GM19238 (cell line): ENCODE data around the gene VARS2.
"Not testable (repeated sequence)": the region's sequence is repeated elsewhere in the genome, so short reads cannot be mapped to it uniquely, and the experiment has no call there.

ENCODE experiments used
- DNase-seq: peaks from one replicate; pipeline ENCODE4 v3.0.0; 2011; ENCODE audit warnings: low spot score; ENCODE audit not compliant: insufficient read length

VARS2 gene

DNA sequence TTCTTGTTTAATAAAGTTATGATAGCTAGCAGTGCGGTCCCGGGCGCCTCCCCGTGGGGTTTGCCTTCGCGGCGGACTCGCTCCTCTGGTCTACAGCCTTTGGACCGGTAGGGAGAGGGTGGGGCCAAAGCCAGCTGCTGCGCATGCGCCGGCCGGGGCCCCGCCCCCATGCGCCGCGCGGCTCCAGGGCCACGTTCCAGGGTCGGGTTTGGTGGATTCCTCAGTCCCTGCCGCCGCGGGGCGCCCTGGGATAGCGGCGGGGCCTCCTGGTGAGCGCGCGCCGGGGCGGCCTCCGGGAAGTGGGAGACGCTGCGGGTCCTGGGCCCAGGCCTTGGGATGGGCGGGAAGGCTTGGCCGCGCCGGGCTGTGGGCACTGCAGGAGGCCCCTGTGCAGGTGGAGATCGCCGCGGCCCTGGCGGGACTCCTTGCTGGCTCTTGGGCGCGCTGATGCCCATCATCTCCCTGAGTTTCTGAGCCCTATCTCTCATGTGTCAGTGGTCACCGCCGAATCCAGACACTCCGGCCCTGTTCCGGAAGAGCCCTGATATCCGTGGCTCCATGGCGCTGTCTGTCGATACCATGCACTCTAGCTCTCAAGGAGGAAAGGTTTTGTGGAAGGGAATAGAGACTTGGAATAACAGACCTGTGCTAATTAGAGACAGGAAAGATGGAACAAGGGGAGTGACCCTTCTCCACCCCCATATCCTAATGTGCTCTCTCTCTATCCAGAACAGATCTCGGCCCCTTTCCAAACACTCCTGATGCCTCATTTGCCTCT is at the start of gene VARS2:
Gene VARS2, plus strand, starts transcription at position 163 of the 778 bp plus-strand sequence. Its CDS starts 599 bp downstream, at position 762.
- peak; percentile 98 for DNase-seq

DNA sequence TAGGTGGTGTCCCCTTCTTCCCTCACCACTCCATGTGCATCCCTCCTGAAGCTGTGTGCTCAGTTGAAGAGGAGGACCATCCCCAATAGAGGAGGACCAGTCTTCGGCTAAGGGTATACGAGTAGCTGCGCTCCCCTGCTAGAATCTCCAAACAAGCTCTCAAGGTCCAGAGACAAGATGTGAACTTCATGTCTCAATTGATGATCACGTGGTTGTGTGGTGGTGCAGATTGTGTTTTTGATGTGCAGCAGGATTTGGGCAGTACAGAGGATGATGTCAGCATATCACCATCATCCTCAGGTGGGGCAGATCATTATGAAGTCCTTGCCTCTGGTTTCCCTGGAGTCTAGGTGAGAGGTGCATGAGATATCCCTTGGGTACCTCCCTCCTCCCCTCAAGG is 49.7 kb upstream of the VARS2 start:
- no peak for DNase-seq

DNA sequence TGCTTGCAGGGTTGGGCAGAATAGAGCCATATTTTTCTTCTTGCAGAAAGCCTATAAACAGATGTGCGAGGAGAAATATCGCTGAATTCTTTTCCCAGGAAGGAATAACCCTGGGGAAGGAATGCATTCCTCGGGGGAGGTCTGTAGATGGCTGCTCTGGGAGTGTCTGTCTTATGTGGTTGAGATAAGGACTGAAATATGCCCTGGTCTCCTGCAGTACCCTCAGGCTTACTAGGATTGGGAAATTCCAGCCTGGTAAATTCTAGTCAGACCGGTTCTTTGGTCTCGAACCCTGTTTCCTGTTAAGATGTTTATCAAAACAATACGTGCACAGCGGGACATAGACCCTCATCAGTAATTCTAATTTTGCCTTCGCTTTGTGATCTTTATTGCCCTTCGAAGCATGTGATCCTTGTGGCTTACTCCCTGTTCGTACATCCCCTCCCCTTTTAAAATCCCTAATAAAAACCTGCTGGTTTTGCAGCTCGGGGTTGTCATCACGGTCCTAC is 44.7 kb upstream of the VARS2 start:
- not testable (repeated sequence) for DNase-seq

DNA sequence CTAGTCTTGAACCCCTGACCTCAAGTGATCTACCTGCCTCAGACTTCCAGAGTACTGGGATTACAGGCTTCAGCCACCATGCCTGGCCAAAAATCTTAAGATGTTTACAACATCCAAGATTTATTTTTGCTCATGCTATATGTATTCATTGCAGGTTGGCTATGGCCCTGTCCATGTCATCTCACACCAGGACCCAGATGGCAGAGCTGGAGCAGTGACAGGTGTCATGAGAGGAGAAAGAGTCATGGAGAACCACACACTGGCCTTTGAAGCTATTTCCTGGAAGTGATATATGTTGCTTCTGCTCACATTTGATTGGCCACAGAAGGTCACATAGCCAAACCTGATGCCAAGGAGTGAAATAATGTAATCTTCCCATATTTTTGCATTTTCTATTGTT is 43.5 kb upstream of the VARS2 start:
- no peak for DNase-seq

DNA sequence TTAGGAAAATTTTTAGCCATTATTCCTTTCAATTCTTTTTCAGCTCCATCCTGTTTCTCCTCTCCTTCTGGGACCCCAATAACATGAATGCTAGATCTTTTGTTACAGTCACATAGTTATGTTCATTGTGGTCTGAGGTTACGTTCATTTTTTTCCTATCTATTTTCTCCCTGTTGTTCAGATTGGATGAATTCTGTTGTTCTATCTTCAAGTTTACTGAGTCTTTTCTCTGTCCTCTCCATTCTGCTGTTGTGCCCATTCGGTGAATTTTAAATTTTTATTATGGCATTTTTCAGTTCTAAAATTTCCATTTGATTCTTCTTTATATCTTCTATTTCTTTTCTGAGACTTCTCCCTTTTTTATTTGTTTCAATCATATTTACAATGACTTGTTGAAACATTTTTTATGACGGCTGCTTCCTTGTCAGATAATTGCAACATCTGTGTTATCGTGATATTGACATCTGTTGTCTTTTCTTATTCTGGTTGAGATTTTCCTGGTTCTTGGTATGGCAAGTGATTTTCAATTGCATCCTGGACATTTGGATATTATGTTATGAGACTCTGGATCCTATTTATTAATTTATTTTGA is 42.4 kb upstream of the VARS2 start:
- DNase-seq: no peak

DNA sequence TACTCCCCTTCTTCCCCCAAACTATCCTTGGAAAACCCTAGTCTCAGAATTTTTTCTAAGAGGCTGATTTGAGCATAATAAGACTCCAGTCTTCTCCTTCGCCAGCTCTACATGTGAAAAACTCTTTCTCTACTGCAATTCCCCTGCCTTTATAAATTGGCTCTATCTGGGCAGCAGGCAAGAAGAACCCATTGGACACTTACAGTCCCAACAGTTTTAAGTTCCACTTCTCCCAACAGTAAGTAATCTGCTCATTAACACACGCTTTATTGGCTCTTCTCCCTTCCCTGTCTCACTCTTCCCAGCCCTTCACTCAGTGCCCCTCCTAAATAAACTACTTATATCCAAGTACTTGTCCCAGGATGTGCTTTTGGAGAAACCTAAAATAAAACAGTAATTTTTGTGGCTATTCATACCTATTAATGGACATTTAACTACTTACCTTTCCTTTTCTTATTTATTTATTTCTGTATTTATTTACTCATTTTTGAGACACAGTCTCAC is 40.8 kb upstream of the VARS2 start:
- DNase-seq: no peak

DNA sequence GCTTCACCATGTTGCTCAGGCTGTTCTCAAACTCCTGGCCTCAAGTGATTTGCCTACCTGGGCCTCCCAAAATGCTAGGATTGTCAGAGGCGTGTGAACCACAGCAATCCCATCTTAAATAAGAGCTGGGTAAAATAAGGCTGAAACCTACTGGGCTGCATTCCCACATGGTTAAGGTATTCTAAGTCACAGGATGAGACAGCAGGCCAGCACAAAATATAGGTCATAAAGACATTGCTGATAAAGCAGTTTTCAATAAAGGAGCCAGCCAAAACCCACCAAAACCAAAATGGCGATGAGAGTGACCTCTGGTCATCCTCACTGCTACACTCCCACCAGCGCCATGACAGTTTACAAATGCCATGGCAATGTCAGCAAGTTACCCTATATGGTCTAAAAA is 40.2 kb upstream of the VARS2 start:
- not testable (repeated sequence) for DNase-seq

DNA sequence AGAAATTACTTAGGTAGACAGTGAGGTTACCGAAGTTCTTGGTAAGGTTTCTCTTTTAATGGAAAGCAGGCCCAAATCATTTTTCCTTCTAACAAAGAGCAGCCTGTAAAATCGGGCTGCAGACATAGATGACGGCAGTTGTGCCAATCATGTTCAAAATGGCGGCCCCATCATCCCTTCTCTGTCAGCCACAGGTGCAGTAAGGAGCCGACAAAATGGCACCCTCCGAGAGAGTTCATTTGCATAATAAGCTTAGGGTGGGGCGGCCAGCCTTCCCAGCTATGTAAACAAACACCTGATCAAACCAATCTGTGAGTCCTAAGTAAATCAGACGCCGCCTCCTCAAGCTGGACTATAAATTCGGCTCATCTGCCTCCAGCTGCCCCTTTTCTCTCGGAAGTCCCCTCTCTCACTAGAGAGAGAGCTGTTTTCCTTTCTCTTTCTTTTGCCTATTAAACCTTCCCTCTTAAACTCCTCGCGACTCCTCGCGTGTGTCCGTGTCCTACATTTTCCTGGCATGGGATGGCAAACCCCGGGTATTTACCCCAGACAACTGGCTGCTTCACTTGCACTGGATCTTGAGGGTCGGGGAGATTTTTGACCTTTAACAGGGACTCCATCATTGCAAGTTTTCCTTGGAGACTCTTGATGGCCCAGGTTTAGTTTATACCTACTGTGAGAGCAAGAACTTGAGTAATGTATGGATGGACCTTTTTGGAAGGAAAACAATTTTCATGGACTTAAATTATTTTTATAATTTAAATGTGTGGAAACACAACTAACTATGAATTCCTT is 38.6 kb upstream of the VARS2 start:
- DNase-seq: no peak

DNA sequence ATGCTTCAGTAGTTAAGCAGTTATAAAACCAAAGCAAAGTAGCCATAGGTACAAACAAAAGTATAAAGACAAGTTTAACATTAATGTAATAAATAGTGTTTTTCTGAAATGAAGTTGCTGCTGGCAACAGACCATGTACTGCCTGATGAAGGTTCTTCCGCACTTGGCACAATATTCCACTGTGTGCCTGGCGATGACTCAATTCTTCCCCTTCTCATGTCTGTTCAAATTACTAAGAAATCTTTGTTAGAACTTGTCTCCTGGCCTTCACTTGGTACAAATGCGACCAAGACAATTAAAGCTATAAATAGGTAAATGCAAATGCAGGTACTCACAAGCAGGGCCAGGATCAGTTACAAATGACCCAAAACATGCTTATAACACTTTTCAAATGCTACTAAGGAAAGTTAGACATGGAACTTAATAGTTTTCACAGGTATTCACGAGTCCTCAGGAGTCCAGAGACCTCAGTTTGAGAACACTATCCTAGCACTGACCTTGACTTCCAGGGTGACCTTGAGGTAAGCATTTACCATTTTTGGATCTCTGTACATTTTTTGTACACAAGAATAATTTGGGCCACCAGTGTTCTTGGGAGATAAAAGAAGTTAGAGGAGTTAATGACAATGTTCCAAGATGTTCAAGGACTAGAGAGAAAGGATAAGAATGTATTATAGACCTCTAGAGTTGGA is 37.9 kb upstream of the VARS2 start:
- no peak for DNase-seq

DNA sequence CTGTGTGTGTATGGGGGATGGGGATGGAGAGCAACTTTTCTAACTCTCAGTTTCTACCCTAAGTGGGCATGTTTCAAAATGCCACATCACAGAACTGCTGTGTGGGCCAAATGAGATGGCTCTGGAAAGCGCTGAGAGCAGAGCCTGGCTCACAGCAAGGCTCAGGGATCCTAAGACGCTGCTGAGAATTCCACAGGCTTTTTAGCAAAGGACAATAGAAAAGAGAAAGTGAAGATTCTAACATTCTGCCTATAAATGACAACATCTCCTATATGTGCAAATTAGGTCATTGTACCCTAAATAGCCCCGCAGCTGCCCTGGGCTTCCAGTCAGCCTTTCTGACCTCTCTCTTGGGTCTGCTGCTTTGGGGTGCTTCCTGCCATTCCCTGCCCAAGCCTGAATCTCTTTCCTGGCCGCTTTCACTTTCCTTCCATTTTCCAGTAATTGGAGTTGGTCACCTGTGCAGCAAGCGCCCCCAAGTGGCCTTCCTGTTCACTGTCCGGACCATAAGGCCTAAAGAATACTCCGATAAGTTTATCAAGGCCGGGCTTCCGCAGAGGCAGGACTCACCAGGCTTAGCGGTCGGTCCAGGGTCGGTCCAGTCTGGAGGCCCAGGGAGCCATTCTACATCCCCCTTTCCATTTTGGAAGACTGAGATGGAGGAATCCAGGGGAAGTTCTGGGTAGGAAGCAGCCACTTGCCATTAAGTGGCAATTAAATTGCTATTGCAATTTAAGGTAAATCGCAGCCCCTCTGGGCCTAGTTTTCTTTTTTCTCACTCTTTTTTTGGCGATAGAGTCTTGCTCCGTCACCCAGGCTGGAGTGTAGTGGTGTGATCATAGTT is 36.4 kb upstream of the VARS2 start:
- DNase-seq: peak; percentile 67

DNA sequence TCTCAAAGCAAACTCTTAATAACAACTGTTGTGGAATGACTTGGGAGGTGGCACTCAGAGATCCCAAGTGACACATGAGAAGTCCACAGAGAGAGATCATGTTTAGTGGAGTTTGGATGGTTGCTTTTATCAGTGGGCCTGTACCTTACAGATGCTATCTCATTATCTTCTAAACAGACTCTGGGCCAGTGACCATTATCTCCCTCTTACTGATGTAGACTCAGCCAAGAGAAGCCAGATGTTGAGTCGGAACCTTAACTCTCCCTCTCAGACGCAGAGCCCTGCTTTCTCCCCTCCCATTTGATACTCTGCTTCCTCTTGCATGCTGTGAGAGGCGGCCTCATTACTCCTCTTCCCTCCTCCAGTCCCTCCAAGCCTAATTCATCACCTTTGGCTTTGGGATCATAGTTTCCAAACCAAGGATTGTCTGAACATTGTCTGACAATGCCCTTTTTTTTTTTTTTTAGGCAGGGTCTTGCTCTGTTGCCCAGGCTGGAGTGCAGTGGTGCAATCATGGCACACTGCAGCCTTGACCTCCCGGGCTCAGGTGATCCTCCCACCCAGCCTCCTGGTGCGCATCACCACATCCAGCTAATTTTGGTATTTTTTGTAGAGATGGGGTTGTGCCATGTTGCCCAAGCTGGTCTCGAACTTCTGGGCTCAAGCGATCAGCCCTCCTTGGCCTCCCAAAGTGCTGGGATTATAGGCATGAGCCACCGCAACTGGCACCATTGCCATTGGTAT is 34.2 kb upstream of the VARS2 start:
- DNase-seq: no peak

DNA sequence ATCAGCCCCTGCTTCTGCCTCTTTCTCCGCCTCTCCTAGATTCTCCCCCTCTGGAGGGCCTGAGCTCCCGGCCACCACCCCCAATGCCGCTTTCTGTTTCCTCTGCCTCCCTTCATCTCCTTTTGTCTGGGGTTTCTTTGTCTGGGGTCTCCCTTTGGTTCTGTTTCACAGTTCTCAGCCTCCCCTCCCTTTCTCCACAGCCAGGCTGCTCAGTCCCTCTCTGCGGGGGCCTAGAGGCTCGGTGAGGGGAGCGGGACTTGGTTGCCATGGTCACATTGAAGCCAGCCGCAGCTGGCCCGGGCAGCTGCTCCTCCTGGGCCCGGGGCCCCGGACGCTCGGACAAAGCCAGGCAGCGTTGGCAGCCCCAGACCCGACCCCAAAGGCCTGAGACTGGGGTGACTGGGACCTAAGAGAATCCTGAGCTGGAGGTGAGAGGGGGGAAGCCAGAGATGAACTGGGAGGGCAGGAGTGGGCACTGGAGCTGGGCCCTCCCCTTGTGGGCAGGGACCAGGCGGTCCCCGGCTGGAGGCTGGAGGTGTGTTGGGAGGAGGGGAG is 33.3 kb upstream of the VARS2 start:
- no peak for DNase-seq

DNA sequence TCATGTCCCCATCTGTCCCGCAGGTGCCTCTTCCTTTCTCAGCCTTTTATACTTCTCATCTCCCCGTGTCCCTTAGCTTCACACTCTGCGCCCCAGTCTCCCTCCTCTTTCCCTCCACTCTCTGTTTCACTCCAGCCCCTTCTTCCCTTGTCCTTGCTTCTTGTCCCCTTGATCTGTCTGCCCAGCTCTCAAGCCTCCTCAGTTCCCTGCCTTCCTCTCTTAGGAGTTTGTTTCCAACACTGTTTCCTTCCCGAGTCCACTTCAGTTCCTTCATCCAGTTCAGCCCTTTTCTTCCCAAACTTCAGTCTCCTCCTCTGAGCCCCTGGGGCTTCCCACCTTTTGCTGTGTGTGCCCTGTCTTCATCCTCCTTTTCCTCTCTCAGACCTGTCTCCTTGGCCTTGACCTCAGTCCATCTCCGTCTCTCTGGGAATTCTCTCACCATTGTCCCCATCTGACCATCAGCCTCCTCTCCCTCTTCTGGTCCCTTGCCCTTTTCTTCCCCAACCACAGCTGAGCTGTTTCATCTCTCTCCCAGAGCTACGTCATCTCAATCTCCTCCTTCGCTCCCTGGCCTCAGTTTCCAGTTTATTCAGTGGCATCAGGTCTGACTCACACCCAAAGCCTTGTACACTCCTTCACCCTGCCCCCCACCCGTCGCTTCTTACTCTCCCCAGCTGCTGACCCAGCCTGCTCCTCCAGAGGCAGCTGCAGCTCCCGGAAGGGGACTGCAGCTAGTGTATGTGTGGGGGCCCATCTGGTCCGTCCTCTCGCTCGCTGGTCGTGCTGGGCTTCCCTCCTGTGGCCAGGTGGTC is 32.4 kb upstream of the VARS2 start:
- no peak for DNase-seq

DNA sequence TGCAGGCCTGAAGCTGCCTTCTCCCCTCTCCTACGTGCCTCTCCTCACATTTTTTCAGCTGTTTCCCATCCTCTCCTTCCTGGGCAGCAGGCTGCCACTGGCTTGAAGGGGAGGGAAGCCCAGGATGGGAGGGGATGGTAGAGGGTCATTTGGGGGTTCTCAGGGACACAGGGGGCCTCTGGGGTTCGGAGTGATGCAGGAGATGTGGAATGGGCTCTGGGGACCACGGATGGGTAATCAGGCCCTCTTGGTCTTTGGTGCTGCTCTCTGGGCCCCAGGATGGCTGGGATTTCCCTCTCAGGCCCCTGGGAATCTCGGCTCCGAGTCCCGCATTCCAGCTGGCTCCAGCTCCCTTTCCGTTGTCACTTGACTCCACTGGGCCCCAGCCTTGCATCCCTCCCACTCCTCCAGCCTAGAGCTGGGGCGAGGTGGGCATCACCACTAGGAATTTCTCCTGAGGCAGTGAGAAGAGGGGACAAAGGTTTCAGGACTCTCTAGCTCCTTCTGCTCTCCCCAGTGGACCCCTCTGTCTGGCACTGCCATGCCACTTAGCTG is 31.8 kb upstream of the VARS2 start:
- DNase-seq: no peak

DNA sequence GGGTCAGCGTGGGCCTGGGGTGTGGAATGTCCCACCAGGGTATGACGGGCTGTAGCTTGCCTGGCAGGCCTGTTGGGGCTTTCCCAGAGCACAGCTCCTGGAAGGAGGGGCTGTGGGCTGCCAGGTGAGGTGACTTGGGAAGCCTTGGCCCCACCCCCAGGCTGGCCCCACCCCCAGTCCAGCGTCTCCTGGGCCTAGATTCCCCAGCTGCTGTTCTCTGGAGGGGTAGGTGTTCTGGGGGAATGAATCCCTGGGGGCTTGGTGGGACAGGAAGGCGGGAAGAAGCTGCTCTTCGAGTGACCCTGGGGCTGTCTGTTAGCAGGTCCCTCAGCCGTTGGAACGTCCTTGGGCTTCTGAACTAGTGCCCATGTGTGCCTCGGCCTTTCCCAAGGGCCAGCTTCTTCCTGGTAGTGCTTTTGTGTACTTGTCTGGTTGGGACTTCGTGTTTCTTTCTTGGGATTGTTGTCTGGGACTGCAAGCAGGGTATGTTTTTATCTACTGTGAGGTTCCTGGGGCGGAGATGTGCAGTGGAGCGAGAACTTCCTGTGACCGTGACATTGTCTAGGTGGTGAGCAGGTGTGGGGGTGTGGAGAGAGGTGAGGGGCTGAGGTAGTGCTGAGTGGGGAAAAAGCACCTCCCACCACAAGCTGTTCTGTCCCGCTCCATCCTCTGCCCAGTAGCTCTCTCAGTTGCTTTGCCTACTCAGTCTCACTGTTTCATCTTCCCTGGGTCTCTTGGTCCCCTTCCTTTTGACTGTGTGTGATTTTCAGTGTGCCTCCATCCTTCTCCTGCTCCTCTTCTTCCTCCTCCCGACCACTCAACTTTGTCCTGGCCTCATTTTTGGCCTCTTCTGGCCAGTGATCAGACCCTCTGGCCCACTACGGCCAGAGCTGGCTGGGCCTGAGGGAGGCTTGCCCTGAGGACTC is 31.0 kb upstream of the VARS2 start:
- peak; percentile 61 for DNase-seq

DNA sequence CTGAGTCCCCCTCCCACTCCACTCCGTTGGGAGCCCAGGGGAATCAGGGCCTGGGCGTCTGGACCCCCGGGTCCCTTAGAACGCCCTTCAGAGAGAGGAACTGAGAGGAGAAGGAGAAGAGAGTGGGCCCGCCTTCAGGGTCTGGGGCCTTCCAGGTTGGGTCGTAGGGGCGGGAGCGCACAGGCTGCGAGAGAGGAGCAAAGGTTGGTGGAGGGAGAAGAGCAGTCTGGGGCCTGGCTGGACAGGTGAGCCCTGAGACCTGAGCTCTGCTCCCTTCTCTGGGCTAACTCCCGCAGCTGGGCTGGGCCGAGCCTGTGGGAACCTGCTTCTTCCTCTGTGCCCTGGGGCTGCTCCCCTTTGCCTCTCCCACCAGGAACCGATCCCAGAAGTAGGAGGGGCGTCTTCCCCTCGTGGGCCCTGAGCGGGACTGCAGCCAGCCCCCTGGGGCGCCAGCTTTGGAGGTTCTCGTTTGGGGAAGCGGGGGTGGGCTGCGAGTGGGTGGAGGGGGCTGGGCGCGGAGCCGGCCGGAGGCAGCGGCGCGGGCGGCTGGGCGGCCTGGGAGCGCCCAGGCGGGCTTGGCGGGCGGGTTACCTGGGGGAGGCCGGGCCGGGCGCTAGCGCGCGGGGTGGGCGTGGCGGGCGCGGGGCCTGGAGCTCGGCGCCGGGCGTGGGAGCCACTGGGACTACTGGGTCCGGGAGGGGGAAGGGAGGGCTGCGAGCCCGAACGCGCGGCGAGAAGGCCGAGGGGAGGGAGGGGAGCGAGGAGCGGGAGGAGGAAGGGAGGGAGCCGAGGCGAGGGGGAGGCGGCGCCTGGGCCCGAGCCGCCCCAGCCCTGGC is 30.1 kb upstream of the VARS2 start, which contains the start of gene DDR1:
Gene DDR1, plus strand, starts transcription at position 835 of the 836 bp plus-strand sequence. CDS start 4,211 bp downstream, outside the sequence.
- DNase-seq: peak; percentile 79
